OCI-LY3 (cell line): ENCODE measurements around the gene ICE1.

ENCODE experiments used
- H2AFZ ChIP-seq: fragments of 200-600, 300-600 bp; shearing (Covaris generic); 2 replicates; pipeline ENCODE4 v1.6.0; 2014; ENCODE audit warnings: antibody characterized with exemption, low read depth, low read length
- H3K27ac ChIP-seq: fragments of 200-600, 300-600 bp; sonication (generic); 2 replicates; pipeline ENCODE4 v1.5.1; 2014; ENCODE audit warnings: mild to moderate bottlenecking, low read length, moderate library complexity, mixed read lengths
- H3K27me3 ChIP-seq: fragments of 200-600, 300-600 bp; sonication (generic); 2 replicates; pipeline ENCODE4 v1.6.1; 2014; ENCODE audit warnings: low read depth, low read length, mixed read lengths
- H3K36me3 ChIP-seq: fragments of 200-600, 300-600 bp; sonication (generic); replicated peaks from 2 replicates; pipeline ENCODE3; 2014; ENCODE audit warnings: low read depth, low read length, mixed read lengths
- H3K4me1 ChIP-seq: fragments of 300-600, 200-600 bp; sonication (generic); 2 replicates; pipeline ENCODE4 v1.6.1; 2014; ENCODE audit warnings: low read length, mixed read lengths
- H3K4me2 ChIP-seq: fragments of 200-600, 300-600 bp; sonication (generic); 2 replicates; pipeline ENCODE4 v1.6.1; 2014; ENCODE audit warnings: low read length, mixed read lengths
- H3K4me3 ChIP-seq: fragments of 300-600, 200-600 bp; sonication (generic); 2 replicates; pipeline ENCODE4 v1.5.1; 2014; ENCODE audit warnings: antibody characterized with exemption, mild to moderate bottlenecking, low read length, moderate library complexity
- H3K79me2 ChIP-seq: fragments of 300-600, 200-600 bp; shearing (Covaris generic); 2 replicates; pipeline ENCODE4 v1.6.1; 2014; ENCODE audit warnings: mild to moderate bottlenecking, low read length, mixed read lengths
- H3K9ac ChIP-seq: fragments of 300-600, 200-600 bp; shearing (Covaris generic); 2 replicates; pipeline ENCODE4 v1.6.0; 2014; ENCODE audit warnings: mild to moderate bottlenecking, low read length, moderate library complexity
- H3K9me3 ChIP-seq: fragments of 200-600, 300-600 bp; shearing (Covaris generic); 2 replicates; pipeline ENCODE4 v1.6.1; 2014; ENCODE audit warnings: low read length, mixed read lengths; ENCODE audit not compliant: insufficient read depth
- H4K20me1 ChIP-seq: fragments of 200-600, 300-600 bp; sonication (generic); 2 replicates; pipeline ENCODE4 v1.6.1; 2016; ENCODE audit warnings: low read length, mixed read lengths; ENCODE audit not compliant: insufficient read depth
- CTCF ChIP-seq: fragments of 200-600, 300-600 bp; sonication (generic); IDR thresholded peaks from 2 replicates; pipeline ENCODE4 v1.5.1; 2014; ENCODE audit warnings: antibody characterized with exemption, low read length, low read depth
- EZH2phosphoT487 ChIP-seq: fragments of 200-600 bp; shearing (Covaris generic); IDR thresholded peaks from 2 replicates; pipeline ENCODE4 v1.6.1; 2018; ENCODE audit warnings: antibody characterized with exemption, mixed run types, low read depth

ICE1 gene

GRCh38 chr5:5524327-5524726, 101.8 kb downstream of the ICE1 start:
- Histone ChIP-seq H3K9ac (no peak overlapping the region), H3K27me3 (no peaks in the 10 kb centered on the region), H3K79me2 (no peaks in the 10 kb centered on the region), H3K4me2 (no peak overlapping the region), H3K27ac (no peak overlapping the region), H3K4me3 (no peak overlapping the region), H3K4me1 (peaks cover 5% of the 10 kb centered on the region; the same call in 1 of the 2 replicates), H2AFZ (no peak overlapping the region), H3K36me3 (no peaks in the 10 kb centered on the region), H4K20me1 (no peaks in the 10 kb centered on the region), H3K9me3 (no peaks in the 10 kb centered on the region)
- no peak for TF ChIP-seq EZH2phosphoT487
- no peak for TF ChIP-seq CTCF

- Histone ChIP-seq H3K4me3 (no peak overlapping the region), H2AFZ (no peak overlapping the region), H3K4me1 (no peaks in the 10 kb centered on the region), H4K20me1 (no peaks in the 10 kb centered on the region), H3K4me2 (no peak overlapping the region), H3K79me2 (no peaks in the 10 kb centered on the region), H3K27ac (no peak overlapping the region), H3K9me3 (no peaks in the 10 kb centered on the region), H3K9ac (no peak overlapping the region), H3K27me3 (no peaks in the 10 kb centered on the region), H3K36me3 (no peaks in the 10 kb centered on the region)
- TF ChIP-seq EZH2phosphoT487: no peak
- TF ChIP-seq CTCF: no peak
These were observed 108.9 kb downstream of the ICE1 start for GRCh38 chr5:5531371-5531770.

DNA sequence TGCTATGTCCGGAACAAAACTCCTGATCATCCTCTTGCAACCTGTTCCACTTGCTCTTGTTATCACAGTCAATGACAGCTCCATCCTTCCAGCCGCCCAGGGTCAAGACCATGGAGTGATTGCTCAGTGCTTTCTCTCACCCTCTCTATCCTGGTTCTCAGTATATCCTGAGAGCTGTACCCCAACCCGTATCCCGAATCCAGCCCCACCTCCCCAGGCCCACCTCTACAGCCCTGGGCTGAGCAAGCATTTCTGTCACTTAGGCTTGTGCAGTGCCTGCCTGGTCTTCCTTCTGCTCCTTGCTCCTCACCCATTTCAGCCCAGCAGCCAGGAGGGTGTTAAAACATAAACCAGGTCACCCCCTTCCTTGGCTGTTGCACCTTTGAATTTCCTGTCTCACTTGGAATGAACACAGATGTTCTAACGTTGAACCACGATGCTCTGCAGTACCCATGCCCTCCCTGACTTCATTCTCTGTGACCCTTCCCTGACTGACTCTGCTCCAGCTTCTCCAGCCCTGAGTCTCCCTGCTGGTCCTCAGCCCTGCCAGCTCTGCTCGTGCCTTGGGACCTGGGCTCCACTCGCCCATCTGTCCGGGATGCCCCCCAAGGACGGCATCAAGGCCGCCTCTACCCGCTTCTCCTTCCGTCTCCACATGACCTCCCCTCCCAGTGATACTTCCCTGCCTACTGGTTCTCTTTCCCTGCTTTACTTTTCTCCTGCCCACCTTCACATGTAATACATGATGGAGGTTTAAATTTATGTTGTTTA, 110.0 kb downstream of the ICE1 start:
- TF ChIP-seq EZH2phosphoT487 (no peak), CTCF (no peak)
- no peaks in the 10 kb centered on the region for H4K20me1 ChIP-seq

GRCh38 chr5:5533927-5534326, 111.5 kb downstream of the ICE1 start:
- Histone ChIP-seq H3K4me3 (no peak overlapping the region), H3K79me2 (no peaks in the 10 kb centered on the region), H2AFZ (no peak overlapping the region), H3K36me3 (no peaks in the 10 kb centered on the region), H4K20me1 (no peaks in the 10 kb centered on the region), H3K27ac (no peak overlapping the region), H3K4me2 (no peak overlapping the region), H3K9ac (no peak overlapping the region), H3K9me3 (no peaks in the 10 kb centered on the region), H3K27me3 (no peaks in the 10 kb centered on the region), H3K4me1 (no peaks in the 10 kb centered on the region)
- TF ChIP-seq EZH2phosphoT487: no peak
- TF ChIP-seq CTCF: no peak

More for the DNA sequence above, 110.0 kb downstream of the ICE1 start:
- no peaks in the 10 kb centered on the region for H3K4me1 ChIP-seq
- H3K9me3 ChIP-seq: no peaks in the 10 kb centered on the region
- no peak overlapping the region for H2AFZ ChIP-seq
- H3K79me2 ChIP-seq: no peaks in the 10 kb centered on the region
- no peaks in the 10 kb centered on the region for H3K36me3 ChIP-seq
- H3K27ac ChIP-seq: no peak overlapping the region
- no peak overlapping the region for H3K4me3 ChIP-seq
- no peaks in the 10 kb centered on the region for H3K27me3 ChIP-seq
- H3K9ac ChIP-seq: no peak overlapping the region
- H3K4me2 ChIP-seq: no peak overlapping the region
